Activated naive CD4-positive, alpha-beta T cell treated with anti-CD3 and anti-CD28 coated beads, Interleukin-2, amount 50 U/mL, for 72 hours (primary cell): ENCODE data around the gene VCX. TPM values are rescaled to one million over a fixed set of nuclear protein-coding genes. Genes with fewer than 3 reads are reported as not detected.
"Not testable (repeated sequence)": the region's sequence is repeated elsewhere in the genome, so short reads cannot be mapped to it uniquely, and the experiment has no call there.

Experiments
- ATAC-seq, 2 donors: fragments of 150-1000 bp; cut with Tn5 transposase; 2 replicates each; pipeline ENCODE4 v1.10.0; 2021; ENCODE audit warnings: mild to moderate bottlenecking in 2 of 2, moderate library complexity in 2 of 2
- DNase-seq, 2 donors: peaks; one replicate each; pipeline ENCODE4 v3.0.0; 2021 to 2022; ENCODE audit warnings: low spot score in 2 of 2
- H3K27ac Mint-ChIP-seq, 2 donors: one replicate each; pipeline ENCODE4 v1.8.0; 2022; ENCODE audit warnings: mild to moderate bottlenecking in 2 of 2, mixed read lengths in 2 of 2
- H3K36me3 Mint-ChIP-seq, 2 donors: one replicate each; pipeline ENCODE4 v1.8.0; 2022; ENCODE audit warnings: mixed read lengths in 2 of 2
- H3K9me3 Mint-ChIP-seq, 2 donors: one replicate each; pipeline ENCODE4 v1.8.0; 2022; ENCODE audit warnings: mixed read lengths in 2 of 2
- total RNA-seq, 2 donors: library from RNA; stranded (reverse); gene quantifications; one replicate each; pipeline ENCODE4 v1.2.3, GENCODE V29; 2022

Gene VCX
- not detected for total RNA-seq

DNA sequence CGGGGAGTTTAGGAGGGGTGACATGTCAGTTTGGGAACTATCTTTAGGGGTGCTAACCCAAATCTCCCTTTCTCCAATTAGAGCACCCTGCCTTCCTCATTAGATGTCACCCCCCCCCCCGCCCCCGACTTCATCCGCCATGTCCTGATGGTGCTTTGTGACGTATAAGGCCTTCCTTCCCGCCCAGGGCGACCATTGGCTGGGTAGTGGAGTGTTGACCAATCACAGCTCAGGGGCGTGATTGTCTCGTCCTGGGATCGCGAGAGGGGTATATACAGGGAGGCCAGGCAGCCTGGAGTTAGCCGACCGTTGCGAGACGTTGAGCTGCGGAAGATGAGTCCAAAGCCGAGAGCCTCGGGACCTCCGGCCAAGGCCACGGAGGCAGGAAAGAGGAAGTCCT lies at the start of gene VCX:
VCX (plus strand) TSS at position 301 of the 400 bp plus-strand sequence; CDS start at position 334, 33 bp downstream.
- H3K27ac Mint-ChIP-seq, ATAC-seq, H3K9me3 Mint-ChIP-seq, H3K36me3 Mint-ChIP-seq, DNase-seq: not testable (repeated sequence)

DNA sequence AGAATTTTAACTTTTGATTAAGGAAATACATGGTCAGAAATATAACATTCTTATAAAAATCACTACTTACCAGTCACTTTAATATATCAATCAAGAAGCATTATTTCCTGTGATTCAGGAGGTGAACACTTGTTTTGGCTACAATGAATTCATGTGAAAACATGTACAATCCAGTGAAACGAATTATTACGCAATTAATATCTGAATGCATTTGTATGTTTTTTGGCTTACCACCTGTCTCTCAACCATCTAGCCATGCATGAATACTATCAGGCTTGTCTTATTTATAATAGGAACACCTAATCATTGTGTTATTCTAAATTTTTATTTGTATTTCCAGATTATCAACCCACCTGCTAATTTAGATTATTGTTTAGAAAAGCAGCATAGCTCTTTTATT lies 44.6 kb upstream of the VCX start:
- DNase-seq (no peak), ATAC-seq (no peak)
- no peaks in the 10 kb centered on the region for H3K36me3 Mint-ChIP-seq
- H3K27ac Mint-ChIP-seq = no peak overlapping the region
- H3K9me3 Mint-ChIP-seq = peaks cover 7 to 11% of the 10 kb centered on the region in 2 donors

DNA sequence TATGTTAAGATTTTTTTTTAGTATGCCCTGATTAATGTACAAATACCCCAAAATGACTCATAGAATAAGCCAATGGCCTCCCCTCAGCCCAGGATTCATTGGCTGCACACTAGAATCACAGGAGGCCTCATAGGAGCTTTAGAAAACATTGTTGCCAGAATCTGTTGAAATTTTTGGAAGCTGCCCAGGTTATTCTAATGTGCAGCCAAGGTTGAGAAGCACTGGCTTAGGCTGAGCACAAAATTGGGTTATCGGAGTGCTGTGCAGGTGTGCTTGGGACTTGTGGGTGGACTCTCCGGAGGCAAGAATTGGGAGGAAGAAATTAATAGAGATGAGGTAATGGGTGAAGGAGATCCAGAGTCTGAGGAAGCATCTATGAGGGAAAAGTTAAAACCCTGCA lies 41.3 kb upstream of the VCX start:
- Mint-ChIP-seq H3K9me3 (peaks cover 7 to 11% of the 10 kb centered on the region in 2 donors), H3K27ac (no peak overlapping the region), H3K36me3 (no peaks in the 10 kb centered on the region)
- ATAC-seq (no peak), DNase-seq (no peak)

DNA sequence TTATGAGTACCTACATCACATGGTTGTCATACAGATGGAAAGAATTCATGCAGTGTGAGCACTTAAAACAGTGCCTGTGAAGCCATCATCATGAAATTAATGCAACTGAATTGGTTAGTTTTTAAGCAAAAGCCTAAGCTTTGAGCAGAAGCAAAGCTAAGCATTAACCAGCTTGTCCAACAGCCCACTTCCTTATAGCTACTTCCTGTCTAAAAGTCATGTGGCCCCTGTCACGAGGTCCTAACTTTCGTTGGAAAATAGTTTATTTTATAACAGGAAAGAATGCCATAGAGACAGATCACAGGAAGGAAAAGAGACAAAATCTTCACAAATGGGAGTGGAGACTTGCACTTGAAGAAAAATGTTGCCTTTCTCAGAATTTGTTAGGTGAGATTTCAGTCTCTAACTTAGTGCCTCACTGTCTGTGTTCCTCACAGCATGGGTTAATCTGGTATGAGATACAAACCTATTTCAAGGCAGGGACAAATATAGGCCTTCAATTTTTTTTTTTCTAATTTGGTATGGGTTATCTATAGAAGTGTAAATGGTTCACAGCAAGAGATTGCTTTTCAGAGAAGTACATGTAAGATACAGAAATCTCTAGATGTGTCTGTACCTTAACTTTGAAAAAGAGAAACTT lies 27.7 kb upstream of the VCX start:
- no peak for DNase-seq
- no peak for ATAC-seq
- Mint-ChIP-seq H3K36me3 (peaks cover 0 to 6% of the 10 kb centered on the region in 2 donors), H3K9me3 (peaks cover 4 to 5% of the 10 kb centered on the region in 2 donors), H3K27ac (no peak overlapping the region)

DNA sequence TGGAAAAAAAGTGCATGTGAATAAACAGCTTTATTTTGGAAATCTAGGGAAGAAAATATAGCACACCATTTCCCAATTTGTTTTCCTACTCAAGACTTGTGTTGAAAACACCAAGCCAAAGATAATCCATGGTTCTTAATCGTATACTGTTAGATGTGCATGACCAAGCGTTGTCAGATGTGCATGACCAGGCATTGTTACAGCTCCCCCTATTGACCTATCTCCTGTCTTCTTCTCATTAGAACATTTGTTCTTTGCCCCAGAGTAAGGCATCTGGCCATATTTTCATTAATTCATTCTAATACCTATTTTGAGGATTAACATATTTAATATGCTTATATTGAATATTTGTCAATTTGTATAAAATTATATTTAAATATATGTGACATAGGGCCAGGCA lies 14.4 kb upstream of the VCX start:
- DNase-seq = no peak
- H3K27ac Mint-ChIP-seq = no peak overlapping the region
- H3K9me3 Mint-ChIP-seq = peaks cover 0 to 4% of the 10 kb centered on the region in 2 donors
- ATAC-seq = no peak
- no peaks in the 10 kb centered on the region for H3K36me3 Mint-ChIP-seq

DNA sequence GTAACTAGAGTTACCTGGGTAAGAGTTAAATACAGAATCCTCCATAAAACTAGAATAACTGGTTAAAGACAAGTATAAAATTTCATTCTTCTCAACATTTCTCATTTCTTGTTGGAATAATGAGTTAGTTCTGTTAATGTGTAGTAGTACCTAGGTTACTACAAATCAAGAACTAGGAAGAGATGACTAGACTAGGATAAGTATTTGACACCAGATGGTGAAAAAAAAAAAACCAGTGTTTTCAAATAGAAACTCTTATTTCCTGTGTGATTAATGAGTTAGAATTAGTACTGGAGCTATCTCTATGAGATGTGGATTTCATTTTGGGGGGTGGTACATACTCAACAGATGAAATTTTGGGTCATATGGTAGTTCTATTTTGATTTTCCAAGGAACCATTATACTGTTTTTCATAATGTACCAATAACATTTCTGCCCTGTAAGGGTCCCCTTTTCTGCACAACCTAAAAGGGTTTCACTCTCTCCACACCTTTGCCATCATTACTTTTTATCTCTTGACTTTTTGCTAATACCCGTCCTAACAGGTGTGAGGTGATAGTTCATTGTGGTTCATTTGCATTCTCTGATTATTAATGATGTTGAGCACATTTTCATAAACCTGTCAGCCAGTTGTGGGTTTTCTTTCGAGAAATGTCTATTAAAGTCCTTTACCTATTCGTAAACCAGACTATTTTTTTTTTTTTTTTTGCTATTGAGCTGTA lies 1.7 kb upstream of the VCX start:
- DNase-seq (no peak), ATAC-seq (peak in 1 of 2 donors; percentile 16)
- H3K27ac Mint-ChIP-seq = no peak overlapping the region
- H3K9me3 Mint-ChIP-seq = no peaks in the 10 kb centered on the region
- no peaks in the 10 kb centered on the region for H3K36me3 Mint-ChIP-seq

DNA sequence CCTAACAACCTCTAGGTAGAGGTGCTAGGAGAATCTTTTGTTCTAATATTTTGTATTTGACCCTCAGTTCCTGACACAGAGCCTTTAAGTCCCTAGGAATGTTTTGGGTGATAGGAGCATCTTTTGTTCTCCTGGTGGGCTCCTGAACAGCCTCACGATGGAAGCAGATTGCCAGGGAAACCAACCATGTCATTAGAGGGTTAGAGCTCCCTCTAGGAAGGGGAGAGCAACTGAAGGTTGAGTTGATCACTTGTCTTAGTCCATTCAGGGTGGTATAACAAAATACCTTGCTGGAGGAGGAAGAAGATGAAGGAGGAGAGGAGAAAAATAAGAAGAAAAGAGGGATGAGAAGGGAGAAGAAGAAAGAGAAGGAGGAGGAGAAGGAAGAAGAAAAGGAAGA lies 9.2 kb downstream of the VCX start:
- Mint-ChIP-seq H3K36me3 (no peaks in the 10 kb centered on the region), H3K9me3 (no peaks in the 10 kb centered on the region), H3K27ac (no peak overlapping the region)
- ATAC-seq (no peak), DNase-seq (no peak)

DNA sequence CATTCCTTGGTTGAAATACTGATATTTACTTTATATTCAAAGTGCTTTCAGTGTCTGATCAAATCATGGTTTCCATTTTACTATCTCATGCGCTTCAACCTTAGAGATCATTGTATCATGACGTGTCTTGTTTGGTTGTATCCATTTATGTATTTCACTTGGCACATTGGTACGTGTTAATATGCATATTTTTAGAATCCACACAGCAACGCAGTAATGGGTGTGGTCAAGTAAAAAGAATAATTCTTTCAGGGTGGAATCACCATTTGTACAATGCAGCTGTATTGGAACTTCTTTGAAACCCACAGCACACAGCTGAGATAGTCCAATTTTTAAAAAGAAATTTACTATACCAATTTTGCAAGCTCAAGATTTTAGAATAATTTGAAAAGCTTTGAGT lies 29.1 kb downstream of the VCX start:
- no peak overlapping the region for H3K27ac Mint-ChIP-seq
- H3K9me3 Mint-ChIP-seq = no peaks in the 10 kb centered on the region
- no peaks in the 10 kb centered on the region for H3K36me3 Mint-ChIP-seq
- no peak for DNase-seq
- no peak for ATAC-seq

DNA sequence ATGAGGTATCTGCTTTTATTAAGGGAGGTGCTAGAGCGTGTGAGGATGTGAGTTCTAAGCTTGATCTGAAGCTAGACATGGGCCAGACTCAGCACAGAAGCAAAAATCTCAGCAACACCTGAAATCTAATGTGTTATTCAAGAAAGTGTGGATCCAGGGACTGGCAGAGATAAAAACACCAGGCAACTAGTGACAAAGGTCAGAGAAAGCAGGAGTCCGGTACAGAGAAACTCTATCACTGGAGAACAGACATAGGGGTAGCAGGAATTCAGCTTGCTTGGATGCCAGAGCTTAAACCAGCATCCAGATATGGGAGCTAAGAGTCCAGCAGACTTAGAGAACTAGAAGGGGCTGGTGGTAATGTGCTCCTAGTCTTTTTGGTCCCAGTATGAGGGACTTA lies 34.0 kb downstream of the VCX start:
- Mint-ChIP-seq H3K9me3 (no peaks in the 10 kb centered on the region), H3K36me3 (no peaks in the 10 kb centered on the region), H3K27ac (no peak overlapping the region)
- DNase-seq (no peak), ATAC-seq (no peak)

DNA sequence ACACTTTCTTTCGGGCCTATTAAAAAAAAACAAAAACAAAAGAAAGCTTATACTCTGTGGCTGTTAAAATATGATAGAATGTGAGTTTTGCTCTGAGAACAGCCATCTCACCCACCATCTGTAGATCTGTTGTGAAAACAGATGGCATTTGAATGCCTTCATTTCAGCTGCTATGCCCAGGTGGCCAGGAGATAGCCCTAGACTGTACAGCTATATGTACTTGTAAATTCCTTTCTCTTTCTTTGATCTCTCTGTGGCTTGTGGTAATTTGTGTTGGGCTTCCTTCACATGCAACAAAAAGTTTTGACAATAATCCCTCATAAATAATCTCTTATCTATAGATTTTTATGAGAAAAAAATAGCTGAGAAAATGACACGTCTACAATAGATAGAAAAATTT lies 46.2 kb downstream of the VCX start:
- DNase-seq (no peak), ATAC-seq (no peak)
- Mint-ChIP-seq H3K9me3 (no peaks in the 10 kb centered on the region), H3K27ac (no peak overlapping the region), H3K36me3 (no peaks in the 10 kb centered on the region)

DNA sequence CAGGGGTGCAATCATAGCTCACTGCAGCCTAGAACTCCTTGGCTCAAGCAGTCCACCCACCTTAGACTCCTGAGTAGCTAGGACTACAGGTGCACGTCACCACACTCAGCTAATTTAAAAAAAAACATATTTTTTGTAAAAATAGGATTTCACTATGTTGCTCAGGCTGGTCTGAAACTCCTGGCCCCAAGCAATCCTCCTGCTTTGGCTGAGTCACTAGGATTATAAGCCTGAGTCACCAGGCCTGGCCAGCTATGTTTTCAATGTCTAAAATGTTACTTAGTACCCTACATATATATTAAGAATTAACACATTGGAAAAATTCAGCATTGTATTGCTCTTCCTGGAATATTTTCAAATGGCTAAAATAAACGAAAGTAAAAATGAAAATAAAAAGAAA lies 46.7 kb downstream of the VCX start:
- DNase-seq = no peak
- Mint-ChIP-seq H3K36me3 (no peaks in the 10 kb centered on the region), H3K9me3 (no peaks in the 10 kb centered on the region), H3K27ac (no peak overlapping the region)
- peak in 1 of 2 donors; percentile 24 for ATAC-seq

DNA sequence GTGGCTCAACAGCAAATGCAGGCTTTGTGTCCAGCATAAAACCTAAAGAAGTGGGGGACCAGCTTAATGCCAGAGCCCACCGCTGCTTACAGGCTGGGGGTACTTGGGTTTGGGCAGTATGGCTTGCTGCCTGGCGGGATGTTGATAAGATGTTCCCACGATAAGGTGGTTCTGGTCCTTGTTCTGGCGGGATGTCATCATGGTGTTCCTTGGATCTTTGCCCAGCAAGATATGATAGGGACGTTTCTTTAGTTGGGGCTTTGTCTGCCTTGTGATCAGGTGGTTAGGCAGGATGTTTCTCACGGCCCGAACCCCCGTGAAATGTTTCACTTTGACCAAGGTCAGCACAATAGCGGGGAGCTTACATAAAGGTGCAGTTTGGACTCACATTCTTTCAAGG lies 49.0 kb downstream of the VCX start:
- Mint-ChIP-seq H3K9me3 (no peaks in the 10 kb centered on the region), H3K27ac (no peak overlapping the region), H3K36me3 (no peaks in the 10 kb centered on the region)
- DNase-seq (no peak), ATAC-seq (no peak)

Other genes with a start within 250 kb of the VCX start
- 10 to 100 TPM; 11.5 to 12.0 TPM for gene PNPLA4, start 84.2 kb downstream of the VCX start, total RNA-seq